HepG2 (cell line): Measurements from ENCODE around the gene CTNNAL1. TPM values are rescaled to one million over a fixed set of nuclear protein-coding genes. Genes with fewer than 3 reads are reported as not detected.
A peak's percentile ranks its signal among the peaks of the same experiment; 100 is the strongest.

Experiments
- ESRRA ChIP-seq: sonication (generic); formaldehyde crosslinking; IDR thresholded peaks from 2 replicates; pipeline ENCODE4 v1.5.1; 2020; ENCODE audit warnings: mild to moderate bottlenecking, low read depth, missing genetic modification reagents
- FOXA3 ChIP-seq: IDR thresholded peaks from 2 replicates; pipeline ENCODE4 v1.6.1; 2016; ENCODE audit warnings: missing genetic modification reagents, missing compliant biosample characterization
- HCFC1 ChIP-seq: fragments of 150-350 bp; IDR thresholded peaks from 2 replicates; pipeline ENCODE4 v1.6.1; 2014; ENCODE audit warnings: low read depth, low read length
- KDM5B ChIP-seq: sonication (generic); formaldehyde crosslinking; IDR thresholded peaks from 2 replicates; pipeline ENCODE4 v1.4.0; 2020; ENCODE audit warnings: missing genetic modification reagents, mild to moderate bottlenecking, borderline replicate concordance
- MAF1 ChIP-seq: sonication (generic); formaldehyde crosslinking; IDR thresholded peaks from 2 replicates; pipeline ENCODE4 v1.5.0; 2020; ENCODE audit warnings: missing genetic modification reagents, borderline replicate concordance
- MXI1 ChIP-seq: IDR thresholded peaks from 3 replicates; pipeline ENCODE4 v1.6.1; 2012; ENCODE audit warnings: low read depth, low read length, inconsistent platforms, borderline replicate concordance
- MYNN ChIP-seq: sonication (generic); formaldehyde crosslinking; IDR thresholded peaks from 2 replicates; pipeline ENCODE4 v1.4.0; 2020; ENCODE audit warnings: mild to moderate bottlenecking, low read depth, missing genetic modification reagents
- NFE2L2 ChIP-seq: fragments of 150-350 bp; IDR thresholded peaks from 2 replicates; pipeline ENCODE4 v1.6.1; 2014; ENCODE audit warnings: low read length
- NFIB ChIP-seq: sonication (generic); formaldehyde crosslinking; IDR thresholded peaks from 2 replicates; pipeline ENCODE4 v1.9.0; 2021; ENCODE audit warnings: missing genetic modification reagents, mild to moderate bottlenecking, borderline replicate concordance
- PLRG1 ChIP-seq: fragments of 450-650 bp; conservative IDR thresholded peaks from 2 replicates; pipeline ENCODE4 v1.6.1; 2016
- RFX5 ChIP-seq: IDR thresholded peaks from 2 replicates; pipeline ENCODE4 v1.6.1; 2011; ENCODE audit warnings: low read depth, low read length, improper control_type of control experiment
- SATB2 ChIP-seq: sonication (generic); formaldehyde crosslinking; IDR thresholded peaks from 2 replicates; pipeline ENCODE4 v1.5.0; 2020; ENCODE audit warnings: missing genetic modification reagents
- SP2 ChIP-seq: sonication (generic); formaldehyde crosslinking; IDR thresholded peaks from 2 replicates; pipeline ENCODE4 v1.5.1; 2020; ENCODE audit warnings: mild to moderate bottlenecking, missing genetic modification reagents
- SRF ChIP-seq: IDR thresholded peaks from 2 replicates; pipeline ENCODE4 v1.6.1; 2011; ENCODE audit warnings: mild to moderate bottlenecking, low read depth, low read length, moderate library complexity
- STAG1 ChIP-seq: sonication (generic); formaldehyde crosslinking; IDR thresholded peaks from 2 replicates; pipeline ENCODE4 v1.4.0; 2020; ENCODE audit warnings: missing genetic modification reagents
- ZBTB7A ChIP-seq: sonication (generic); formaldehyde crosslinking; IDR thresholded peaks from 2 replicates; pipeline ENCODE4 v1.8.0; 2022; ENCODE audit warnings: mild to moderate bottlenecking, missing genetic modification reagents
- ZFY ChIP-seq: sonication (generic); formaldehyde crosslinking; IDR thresholded peaks from 2 replicates; pipeline ENCODE4 v1.4.0; 2020; ENCODE audit warnings: missing genetic modification reagents
- polyA plus RNA-seq, 8 experiments: library from polyadenylated mRNA; depleted of rRNA in 3 of 8; stranded (reverse) in 7 of 8; unstranded in 1 of 8; fragments of >200 nt; fragmentation: Illumina TruSeq in 4 of 8; extraction: Trizol in 4 of 8; gene quantifications; 2 replicates each; pipeline versions ENCODE4 v1.2.1 to v1.2.3, GENCODE V29; 2011 to 2016; ENCODE audit warnings: low read depth in 4 of 8, missing spikeins in 1 of 8, mixed read lengths in 1 of 8; ENCODE audit not compliant: insufficient read depth in 1 of 8
- total RNA-seq, 5 experiments: library from RNA; depleted of rRNA; stranded (reverse); fragments of >200 nt; fragmentation: Illumina TruSeq; extraction: Trizol; gene quantifications; 2 replicates each; pipeline ENCODE4 v1.2.3, GENCODE V29; 2016; ENCODE audit warnings: low read depth in 1 of 5
- TF ChIP-seq, protein P1 (sequence below): sonication (generic); formaldehyde crosslinking; IDR thresholded peaks from 2 replicates; pipeline ENCODE4 v1.5.1; 2020; ENCODE audit warnings: mild to moderate bottlenecking, missing genetic modification reagents, borderline replicate concordance
- TF ChIP-seq, protein P2 (sequence below), 2 experiments: sonication (generic) in 1 of 2; formaldehyde crosslinking in 1 of 2; IDR thresholded peaks; 2 replicates each; pipeline versions ENCODE4 v1.4.0 to v1.6.1; 2018 to 2020; ENCODE audit warnings: missing genetic modification reagents in 2 of 2, borderline replicate concordance in 1 of 2, low read depth in 1 of 2, mild to moderate bottlenecking in 1 of 2, missing biosample characterization in 1 of 2
- TF ChIP-seq, protein P3 (sequence below): sonication (generic); formaldehyde crosslinking; IDR thresholded peaks from 2 replicates; pipeline ENCODE4 v1.4.0; 2020; ENCODE audit warnings: missing genetic modification reagents, borderline replicate concordance
- TF ChIP-seq, protein P4 (sequence below): sonication (generic); formaldehyde crosslinking; IDR thresholded peaks from 2 replicates; pipeline ENCODE4 v1.4.0; 2020; ENCODE audit warnings: mild to moderate bottlenecking, missing genetic modification reagents
- TF ChIP-seq, protein P5 (sequence below): IDR thresholded peaks from 2 replicates; pipeline ENCODE4 v1.6.1; 2016; ENCODE audit warnings: mild to moderate bottlenecking, missing biosample characterization, missing genetic modification reagents

Gene CTNNAL1
- total and polyA plus RNA-seq, 2 of the 13 experiments (the other 11 are each of a cell fraction or from before 2014, with no cell fraction given): 32.0 to 162 TPM

DNA sequence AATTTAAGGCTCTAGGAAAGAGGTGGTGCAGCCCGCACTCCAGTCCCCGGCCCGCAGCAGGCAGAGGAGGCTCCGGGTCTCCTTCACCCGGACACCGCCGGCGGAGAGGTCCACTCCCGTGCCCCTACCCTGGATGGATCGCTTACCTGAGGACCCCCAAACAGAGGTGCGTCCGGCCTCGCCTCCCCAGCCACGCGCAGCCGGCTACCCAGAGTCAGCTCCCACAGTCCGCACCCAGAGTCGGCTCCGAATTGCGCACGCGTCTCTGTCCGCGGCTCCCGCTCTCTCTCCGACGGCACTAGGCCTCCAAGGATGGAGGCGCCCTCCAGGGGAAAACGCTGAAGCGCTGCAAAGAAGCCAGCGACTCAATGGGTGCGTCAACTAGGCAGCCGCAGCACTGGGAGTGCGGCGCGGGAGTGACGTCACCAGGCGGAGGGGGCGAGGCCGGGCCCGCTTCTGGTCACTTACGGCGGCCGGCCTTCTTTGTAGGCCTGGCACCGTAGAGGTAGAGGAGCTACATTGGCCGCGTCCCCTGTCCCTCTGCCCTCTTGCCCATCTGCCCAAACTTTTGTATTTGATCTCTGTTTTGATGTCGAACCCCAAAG lies 79.5 kb downstream of the CTNNAL1 start, which contains the start of gene ELP1 (continued):
- TF ChIP-seq, protein P1, sequence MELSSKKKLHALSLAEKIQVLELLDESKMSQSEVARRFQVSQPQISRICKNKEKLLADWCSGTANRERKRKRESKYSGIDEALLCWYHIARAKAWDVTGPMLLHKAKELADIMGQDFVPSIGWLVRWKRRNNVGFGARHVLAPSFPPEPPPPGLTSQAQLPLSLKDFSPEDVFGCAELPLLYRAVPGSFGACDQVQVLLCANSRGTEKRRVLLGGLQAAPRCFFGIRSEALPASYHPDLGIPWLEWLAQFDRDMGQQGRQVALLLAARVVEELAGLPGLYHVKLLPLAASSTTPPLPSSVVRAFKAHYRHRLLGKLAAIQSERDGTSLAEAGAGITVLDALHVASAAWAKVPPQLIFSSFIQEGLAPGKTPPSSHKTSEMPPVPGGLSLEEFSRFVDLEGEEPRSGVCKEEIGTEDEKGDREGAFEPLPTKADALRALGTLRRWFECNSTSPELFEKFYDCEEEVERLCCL (CRISPR knock-in tag): no peak; the same call in 1 of the 2 replicates
- TF ChIP-seq NFIB (CRISPR knock-in tag) (no peak), RFX5 (peak; percentile 76), HCFC1 (peak; percentile 37), MYNN (CRISPR knock-in tag) (no peak), ZFY (CRISPR knock-in tag) (peak; percentile 95), SP2 (no peak; the same call in 1 of the 2 replicates), MAF1 (CRISPR knock-in tag) (peak; percentile 38; the same call in 1 of the 2 replicates), FOXA3 (CRISPR knock-in tag) (peak; percentile 51), NFE2L2 (no peak), PLRG1 (no peak), SRF (no peak), MXI1 (peak; percentile 58; the same call in 2 of the 3 replicates), KDM5B (peak; percentile 48; the same call in 1 of the 2 replicates), STAG1 (CRISPR knock-in tag) (peak; percentile 70), SATB2 (CRISPR knock-in tag) (peak; percentile 87; the same call in 1 of the 2 replicates), ZBTB7A (CRISPR knock-in tag) (0 out of 2 replicates have a peak, but pooled peaks have one; percentile 19), ESRRA (CRISPR knock-in tag) (peak; percentile 31; the same call in 1 of the 2 replicates)
- TF ChIP-seq, protein P2, sequence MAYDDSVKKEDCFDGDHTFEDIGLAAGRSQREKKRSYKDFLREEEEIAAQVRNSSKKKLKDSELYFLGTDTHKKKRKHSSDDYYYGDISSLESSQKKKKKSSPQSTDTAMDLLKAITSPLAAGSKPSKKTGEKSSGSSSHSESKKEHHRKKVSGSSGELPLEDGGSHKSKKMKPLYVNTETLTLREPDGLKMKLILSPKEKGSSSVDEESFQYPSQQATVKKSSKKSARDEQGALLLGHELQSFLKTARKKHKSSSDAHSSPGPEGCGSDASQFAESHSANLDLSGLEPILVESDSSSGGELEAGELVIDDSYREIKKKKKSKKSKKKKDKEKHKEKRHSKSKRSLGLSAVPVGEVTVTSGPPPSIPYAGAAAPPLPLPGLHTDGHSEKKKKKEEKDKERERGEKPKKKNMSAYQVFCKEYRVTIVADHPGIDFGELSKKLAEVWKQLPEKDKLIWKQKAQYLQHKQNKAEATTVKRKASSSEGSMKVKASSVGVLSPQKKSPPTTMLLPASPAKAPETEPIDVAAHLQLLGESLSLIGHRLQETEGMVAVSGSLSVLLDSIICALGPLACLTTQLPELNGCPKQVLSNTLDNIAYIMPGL (CRISPR knock-in tag; IDR thresholded peaks at IDR 0.05; ENCODE audit: borderline replicate concordance in 1 of 2, low read depth in 1 of 2): peak; percentile 92 to 94
- TF ChIP-seq, protein P3, sequence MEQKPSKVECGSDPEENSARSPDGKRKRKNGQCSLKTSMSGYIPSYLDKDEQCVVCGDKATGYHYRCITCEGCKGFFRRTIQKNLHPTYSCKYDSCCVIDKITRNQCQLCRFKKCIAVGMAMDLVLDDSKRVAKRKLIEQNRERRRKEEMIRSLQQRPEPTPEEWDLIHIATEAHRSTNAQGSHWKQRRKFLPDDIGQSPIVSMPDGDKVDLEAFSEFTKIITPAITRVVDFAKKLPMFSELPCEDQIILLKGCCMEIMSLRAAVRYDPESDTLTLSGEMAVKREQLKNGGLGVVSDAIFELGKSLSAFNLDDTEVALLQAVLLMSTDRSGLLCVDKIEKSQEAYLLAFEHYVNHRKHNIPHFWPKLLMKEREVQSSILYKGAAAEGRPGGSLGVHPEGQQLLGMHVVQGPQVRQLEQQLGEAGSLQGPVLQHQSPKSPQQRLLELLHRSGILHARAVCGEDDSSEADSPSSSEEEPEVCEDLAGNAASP (CRISPR knock-in tag): 0 out of 2 replicates have a peak, but pooled peaks have one; percentile 16
- TF ChIP-seq, protein P4, sequence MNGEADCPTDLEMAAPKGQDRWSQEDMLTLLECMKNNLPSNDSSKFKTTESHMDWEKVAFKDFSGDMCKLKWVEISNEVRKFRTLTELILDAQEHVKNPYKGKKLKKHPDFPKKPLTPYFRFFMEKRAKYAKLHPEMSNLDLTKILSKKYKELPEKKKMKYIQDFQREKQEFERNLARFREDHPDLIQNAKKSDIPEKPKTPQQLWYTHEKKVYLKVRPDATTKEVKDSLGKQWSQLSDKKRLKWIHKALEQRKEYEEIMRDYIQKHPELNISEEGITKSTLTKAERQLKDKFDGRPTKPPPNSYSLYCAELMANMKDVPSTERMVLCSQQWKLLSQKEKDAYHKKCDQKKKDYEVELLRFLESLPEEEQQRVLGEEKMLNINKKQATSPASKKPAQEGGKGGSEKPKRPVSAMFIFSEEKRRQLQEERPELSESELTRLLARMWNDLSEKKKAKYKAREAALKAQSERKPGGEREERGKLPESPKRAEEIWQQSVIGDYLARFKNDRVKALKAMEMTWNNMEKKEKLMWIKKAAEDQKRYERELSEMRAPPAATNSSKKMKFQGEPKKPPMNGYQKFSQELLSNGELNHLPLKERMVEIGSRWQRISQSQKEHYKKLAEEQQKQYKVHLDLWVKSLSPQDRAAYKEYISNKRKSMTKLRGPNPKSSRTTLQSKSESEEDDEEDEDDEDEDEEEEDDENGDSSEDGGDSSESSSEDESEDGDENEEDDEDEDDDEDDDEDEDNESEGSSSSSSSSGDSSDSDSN (CRISPR knock-in tag): peak; percentile 92
- TF ChIP-seq, protein P5, sequence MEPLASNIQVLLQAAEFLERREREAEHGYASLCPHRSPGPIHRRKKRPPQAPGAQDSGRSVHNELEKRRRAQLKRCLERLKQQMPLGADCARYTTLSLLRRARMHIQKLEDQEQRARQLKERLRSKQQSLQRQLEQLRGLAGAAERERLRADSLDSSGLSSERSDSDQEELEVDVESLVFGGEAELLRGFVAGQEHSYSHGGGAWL (CRISPR knock-in tag): peak; percentile 82
